AG04449 (cell line): ENCODE results near the gene INTS11.

Experiments used
- CTCF ChIA-PET: fragments of 350-600 bp; formaldehyde crosslinking; extraction: SDS; loops from one replicate; lab custom pipeline; 2021; ENCODE audit warnings: antibody characterized with exemption; lab: Yijun Ruan, JAX
- POLR2A ChIA-PET: fragments of 400-600, 350-600 bp; formaldehyde crosslinking; extraction: SDS; loops from one replicate; lab custom pipeline; 2020; ENCODE audit warnings: antibody characterized with exemption, inconsistent platforms; lab: Yijun Ruan, JAX
- DNase-seq: peaks from one replicate; pipeline ENCODE4 v3.0.0-alpha.2; 2010; ENCODE audit warnings: low read depth, low spot score
- H3K4me3 ChIP-seq: 2 replicates; pipeline ENCODE4 v1.5.1; 2011; ENCODE audit warnings: low read depth, mild to moderate bottlenecking, control low read depth, low read length
- TF ChIP-seq, protein P1 (sequence below): IDR thresholded peaks from one replicate; pipeline ENCODE4 v1.5.1; 2011; ENCODE audit warnings: mild to moderate bottlenecking, moderate library complexity, low read length, control low read depth, inconsistent platforms; ENCODE audit not compliant: insufficient read depth; ENCODE audit errors: missing control alignments

The INTS11 gene

DNA sequence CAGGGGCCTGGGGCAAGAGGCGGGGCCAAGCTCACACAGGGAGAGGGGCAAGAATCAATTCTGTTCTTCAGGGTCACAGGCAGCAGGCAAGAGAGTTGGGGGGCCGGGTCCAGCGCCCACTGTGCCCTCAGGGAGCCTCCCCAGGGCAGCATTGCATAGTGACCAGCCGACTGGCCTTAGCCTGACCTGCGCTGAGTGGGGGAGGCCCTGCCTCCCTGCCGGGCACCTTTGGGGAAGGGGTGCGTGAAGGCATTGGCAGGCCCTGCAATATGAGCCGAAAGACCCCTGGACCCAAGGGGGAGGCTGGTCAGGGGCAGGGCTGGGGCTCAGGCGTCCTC, 32.0 kb downstream of the INTS11 start:
- DNase-seq: no peak
- ChIA-PET POLR2A (no interaction called here), CTCF (interaction anchor here (1.1 to 3.2 kb wide), 9 partner anchors 11 to 310 kb away, joined by 3 to 60 read pairs (median 6); partner anchors contain the start of gene PERM1)
- TF ChIP-seq, protein P1, sequence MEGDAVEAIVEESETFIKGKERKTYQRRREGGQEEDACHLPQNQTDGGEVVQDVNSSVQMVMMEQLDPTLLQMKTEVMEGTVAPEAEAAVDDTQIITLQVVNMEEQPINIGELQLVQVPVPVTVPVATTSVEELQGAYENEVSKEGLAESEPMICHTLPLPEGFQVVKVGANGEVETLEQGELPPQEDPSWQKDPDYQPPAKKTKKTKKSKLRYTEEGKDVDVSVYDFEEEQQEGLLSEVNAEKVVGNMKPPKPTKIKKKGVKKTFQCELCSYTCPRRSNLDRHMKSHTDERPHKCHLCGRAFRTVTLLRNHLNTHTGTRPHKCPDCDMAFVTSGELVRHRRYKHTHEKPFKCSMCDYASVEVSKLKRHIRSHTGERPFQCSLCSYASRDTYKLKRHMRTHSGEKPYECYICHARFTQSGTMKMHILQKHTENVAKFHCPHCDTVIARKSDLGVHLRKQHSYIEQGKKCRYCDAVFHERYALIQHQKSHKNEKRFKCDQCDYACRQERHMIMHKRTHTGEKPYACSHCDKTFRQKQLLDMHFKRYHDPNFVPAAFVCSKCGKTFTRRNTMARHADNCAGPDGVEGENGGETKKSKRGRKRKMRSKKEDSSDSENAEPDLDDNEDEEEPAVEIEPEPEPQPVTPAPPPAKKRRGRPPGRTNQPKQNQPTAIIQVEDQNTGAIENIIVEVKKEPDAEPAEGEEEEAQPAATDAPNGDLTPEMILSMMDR: no peak
- no peak overlapping the region for H3K4me3 ChIP-seq

DNA sequence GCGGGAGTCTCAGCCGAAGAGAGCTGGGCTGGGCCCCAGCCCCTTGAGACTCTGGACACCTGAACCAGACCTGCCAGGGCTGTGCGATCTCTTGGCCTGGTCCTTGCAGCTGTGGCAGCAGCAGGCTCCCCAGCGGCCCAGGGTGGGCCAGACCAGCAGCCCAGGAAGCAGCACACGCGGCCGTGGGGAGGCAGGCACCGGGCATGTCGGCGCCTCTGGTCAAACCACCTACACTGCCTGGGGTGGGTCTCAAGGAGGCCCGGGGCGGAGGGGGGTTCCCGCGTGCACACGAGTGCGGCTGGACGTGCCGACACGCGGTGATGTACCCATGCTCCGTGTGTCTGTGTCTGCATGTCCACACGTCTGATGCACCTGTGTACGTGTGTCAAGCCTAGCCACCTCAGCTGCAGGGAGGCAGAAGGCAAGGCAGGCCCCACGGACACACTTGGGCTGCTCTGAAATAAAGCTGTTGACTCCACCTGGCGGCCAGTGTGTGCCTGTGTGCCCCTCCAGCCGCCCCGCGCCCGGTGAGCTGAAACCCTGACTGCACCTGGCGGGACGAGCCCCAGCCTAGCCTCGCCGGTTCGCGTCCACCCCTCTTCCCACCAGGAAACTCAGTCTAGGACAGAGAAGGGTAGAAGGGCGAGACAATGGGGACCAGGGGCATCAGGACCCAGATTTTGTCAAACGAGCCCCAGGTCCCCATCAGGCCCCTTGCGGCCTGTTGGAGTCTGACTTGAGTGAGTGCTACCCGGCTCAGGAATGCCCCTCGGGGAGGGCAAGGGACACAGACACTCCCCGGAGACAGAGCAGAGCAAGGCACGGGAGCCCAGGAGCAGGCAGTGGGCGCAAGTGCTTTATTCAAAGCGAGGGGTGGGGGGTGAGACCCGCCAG, 32.7 kb downstream of the INTS11 start:
- ChIA-PET CTCF (interaction anchor here (0.9 to 3.2 kb wide), 11 partner anchors 10 to 309 kb away, joined by 3 to 60 read pairs (median 6); partner anchors contain the start of gene PERM1), POLR2A (interaction anchor here (1.9 kb wide), 1 partner anchor 14 kb away, joined by 4 read pairs; no protein-coding TSS in a partner anchor)
- TF ChIP-seq, protein P1: peak; percentile 62
- H3K4me3 ChIP-seq: no peak overlapping the region
- DNase-seq: no peak

GRCh38 chr1:1291023-1291528, 33.4 kb downstream of the INTS11 start:
- DNase-seq: no peak
- no peak overlapping the region for H3K4me3 ChIP-seq
- CTCF ChIA-PET: interaction anchor here (0.9 to 3.2 kb wide), 14 partner anchors 9 to 308 kb away, joined by 3 to 60 read pairs (median 6); partner anchors contain the start of gene PERM1
- TF ChIP-seq, protein P1: no peak
- POLR2A ChIA-PET: interaction anchor here (0.8 to 1.9 kb wide), 2 partner anchors 14 to 66 kb away, joined by 3 to 4 read pairs; no protein-coding TSS in a partner anchor

DNA sequence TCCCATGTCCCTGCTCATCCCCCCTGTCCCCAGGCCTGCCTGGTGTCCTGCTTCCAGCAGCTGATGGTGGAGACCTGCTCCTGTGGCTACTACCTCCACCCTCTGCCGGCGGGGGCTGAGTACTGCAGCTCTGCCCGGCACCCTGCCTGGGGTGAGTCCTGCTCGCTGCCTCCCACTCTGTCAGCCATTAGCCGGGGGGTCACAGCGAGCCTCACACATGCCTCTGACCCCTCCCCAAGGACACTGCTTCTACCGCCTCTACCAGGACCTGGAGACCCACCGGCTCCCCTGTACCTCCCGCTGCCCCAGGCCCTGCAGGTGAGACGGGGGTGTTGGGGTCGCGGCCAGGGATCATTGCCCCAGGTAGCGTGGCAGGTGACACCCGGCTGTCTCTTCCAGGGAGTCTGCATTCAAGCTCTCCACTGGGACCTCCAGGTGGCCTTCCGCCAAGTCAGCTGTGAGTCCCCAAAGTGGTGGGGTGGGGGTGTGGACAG, 34.2 kb downstream of the INTS11 start:
- no peak overlapping the region for H3K4me3 ChIP-seq
- ChIA-PET CTCF (interaction anchor here (0.6 to 3.2 kb wide), 13 partner anchors 9 to 308 kb away, joined by 3 to 60 read pairs (median 5); partner anchors contain the start of gene PERM1), POLR2A (interaction anchor here (0.7 to 1.9 kb wide), 3 partner anchors 15 to 168 kb away, joined by 3 to 4 read pairs (median 3); no protein-coding TSS in a partner anchor)
- TF ChIP-seq, protein P1: peak; percentile 85
- DNase-seq: no peak

DNA sequence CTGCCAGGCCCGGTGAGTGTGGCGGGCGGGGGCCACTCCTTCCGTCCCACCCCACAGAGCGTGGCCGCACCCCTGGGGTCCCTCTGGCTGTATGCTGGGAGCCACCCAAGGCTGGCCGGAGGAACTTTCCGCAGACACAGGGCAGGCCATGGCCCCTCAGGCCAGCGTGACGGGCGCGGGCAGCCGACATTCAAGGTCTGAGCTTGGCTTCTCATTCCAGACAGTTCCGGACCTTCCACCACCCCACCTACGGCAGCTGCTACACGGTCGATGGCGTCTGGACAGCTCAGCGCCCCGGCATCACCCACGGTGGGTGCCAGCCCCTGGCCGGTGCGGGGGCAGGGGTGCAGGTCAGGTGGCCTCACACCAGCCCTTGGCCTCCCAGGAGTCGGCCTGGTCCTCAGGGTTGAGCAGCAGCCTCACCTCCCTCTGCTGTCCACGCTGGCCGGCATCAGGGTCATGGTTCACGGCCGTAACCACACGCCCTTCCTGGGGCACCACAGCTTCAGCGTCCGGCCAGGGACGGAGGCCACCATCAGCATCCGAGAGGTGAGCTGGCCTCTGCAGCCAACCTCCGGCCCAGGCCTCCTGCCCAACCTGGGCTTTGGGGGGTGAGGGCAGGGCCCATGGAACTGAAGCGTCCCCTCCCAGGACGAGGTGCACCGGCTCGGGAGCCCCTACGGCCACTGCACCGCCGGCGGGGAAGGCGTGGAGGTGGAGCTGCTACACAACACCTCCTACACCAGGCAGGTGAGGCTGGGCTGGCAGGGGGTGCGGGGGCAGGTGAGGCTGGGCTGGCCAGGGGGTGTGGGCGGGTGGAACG, 37.0 kb downstream of the INTS11 start:
- POLR2A ChIA-PET: no interaction called here
- DNase-seq: no peak
- TF ChIP-seq, protein P1: no peak
- H3K4me3 ChIP-seq: no peak overlapping the region
- CTCF ChIA-PET: interaction anchor here (0.9 to 1.7 kb wide), 4 partner anchors 10 to 165 kb away, joined by 4 to 10 read pairs (median 6); partner anchors contain the start of gene UBE2J2
